HG02610 (cell line): ENCODE data around the gene TBR1.
A peak's percentile ranks its signal among the peaks of the same experiment; 100 is the strongest.

Experiments
- ATAC-seq: cut with Tn5 transposase; IDR thresholded peaks from one replicate; pipeline ENCODE4 v1.9.1; 2021; ENCODE audit warnings: mild to moderate bottlenecking, moderate library complexity; ENCODE audit not compliant: unreplicated experiment

Gene TBR1

GRCh38 chr2:161415987-161416707 lies at the start of gene TBR1:
TBR1 (plus strand) TSS chr2:161416297; CDS start chr2:161416411, 114 bp downstream.
- ATAC-seq = no peak

GRCh38 chr2:161367675-161368074 lies 48.4 kb upstream of the TBR1 start:
- no peak for ATAC-seq

GRCh38 chr2:161369311-161369710 lies 46.8 kb upstream of the TBR1 start:
- no peak for ATAC-seq

- ATAC-seq = no peak
Observed at GRCh38 chr2:161370981-161371380, 45.1 kb upstream of the TBR1 start.

- ATAC-seq = no peak
Observed at GRCh38 chr2:161371869-161372268, 44.2 kb upstream of the TBR1 start.

GRCh38 chr2:161373942-161374341 lies 42.2 kb upstream of the TBR1 start:
- ATAC-seq = no peak

- ATAC-seq = no peak
Observed at GRCh38 chr2:161374446-161374845, 41.7 kb upstream of the TBR1 start.

- ATAC-seq = no peak
Observed at GRCh38 chr2:161379740-161380139, 36.4 kb upstream of the TBR1 start.

- no peak for ATAC-seq
Observed at GRCh38 chr2:161381546-161381945, 34.6 kb upstream of the TBR1 start.

- no peak for ATAC-seq
Observed at GRCh38 chr2:161382747-161383146, 33.4 kb upstream of the TBR1 start.

GRCh38 chr2:161384864-161385263 lies 31.2 kb upstream of the TBR1 start:
- peak; percentile 92 for ATAC-seq

GRCh38 chr2:161386228-161386824 lies 29.8 kb upstream of the TBR1 start:
- peak; percentile 65 for ATAC-seq

GRCh38 chr2:161388146-161388779 lies 27.8 kb upstream of the TBR1 start:
- ATAC-seq = peak; percentile 17

- ATAC-seq = peak; percentile 58
Observed at GRCh38 chr2:161391737-161392506, 24.2 kb upstream of the TBR1 start.

GRCh38 chr2:161400076-161400475 lies 16.0 kb upstream of the TBR1 start:
- ATAC-seq = no peak

- no peak for ATAC-seq
Observed at GRCh38 chr2:161402297-161402696, 13.8 kb upstream of the TBR1 start.

GRCh38 chr2:161406316-161406715 lies 9.8 kb upstream of the TBR1 start:
- ATAC-seq = no peak

GRCh38 chr2:161407597-161407996 lies 8.5 kb upstream of the TBR1 start:
- ATAC-seq = no peak

- no peak for ATAC-seq
Observed at GRCh38 chr2:161409308-161409907, 6.7 kb upstream of the TBR1 start.

GRCh38 chr2:161412346-161412745 lies 3.8 kb upstream of the TBR1 start:
- no peak for ATAC-seq
